ENCODE results near the gene DCN.
"Not testable (repeated sequence)": the region's sequence is repeated elsewhere in the genome, so short reads cannot be mapped to it uniquely, and the experiment has no call there.

DCN gene, protein sequence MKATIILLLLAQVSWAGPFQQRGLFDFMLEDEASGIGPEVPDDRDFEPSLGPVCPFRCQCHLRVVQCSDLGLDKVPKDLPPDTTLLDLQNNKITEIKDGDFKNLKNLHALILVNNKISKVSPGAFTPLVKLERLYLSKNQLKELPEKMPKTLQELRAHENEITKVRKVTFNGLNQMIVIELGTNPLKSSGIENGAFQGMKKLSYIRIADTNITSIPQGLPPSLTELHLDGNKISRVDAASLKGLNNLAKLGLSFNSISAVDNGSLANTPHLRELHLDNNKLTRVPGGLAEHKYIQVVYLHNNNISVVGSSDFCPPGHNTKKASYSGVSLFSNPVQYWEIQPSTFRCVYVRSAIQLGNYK

DNA sequence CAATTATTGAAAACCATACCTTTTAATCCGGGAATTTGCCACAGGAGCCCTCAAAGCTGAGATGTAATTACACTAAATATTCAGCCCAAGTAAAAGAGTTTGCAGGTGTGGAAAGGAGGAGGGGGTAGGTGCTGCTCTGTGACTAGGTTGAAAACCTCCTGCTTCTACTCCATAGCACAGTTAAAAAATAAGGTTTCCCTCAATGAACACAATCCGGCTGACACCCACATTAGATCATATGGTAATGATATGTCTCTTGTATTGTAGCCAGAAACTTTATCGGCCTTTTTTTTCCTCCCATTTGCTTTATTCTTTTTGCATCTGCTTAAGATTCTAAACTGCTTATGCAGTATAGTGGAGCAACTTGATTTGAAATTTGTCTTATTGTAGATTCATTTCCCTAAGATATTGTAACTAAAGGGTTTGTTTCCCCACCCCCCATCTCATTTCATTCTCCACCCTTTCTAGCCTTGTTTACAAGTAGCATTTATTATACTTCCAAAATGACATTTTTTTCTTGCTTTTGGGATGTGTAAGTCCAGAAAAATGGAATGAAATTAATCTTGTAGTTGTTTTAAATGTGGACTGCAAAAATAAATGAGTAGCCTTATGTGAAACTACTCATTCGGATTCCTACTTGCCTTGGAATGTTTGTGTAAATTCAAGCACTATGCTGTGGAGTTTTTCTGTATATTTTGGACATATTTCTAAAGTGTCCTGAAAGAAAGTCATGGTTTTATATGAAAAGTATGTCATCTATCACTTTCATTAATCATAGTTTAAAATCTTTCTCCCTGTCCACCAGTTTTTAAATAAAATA lies at the start of gene DCN:
Gene DCN (minus strand): TSS at position 182 of the 820 bp plus-strand sequence. CDS start 4,265 bp downstream, outside the sequence.
- DNase-seq = no peak

DNA sequence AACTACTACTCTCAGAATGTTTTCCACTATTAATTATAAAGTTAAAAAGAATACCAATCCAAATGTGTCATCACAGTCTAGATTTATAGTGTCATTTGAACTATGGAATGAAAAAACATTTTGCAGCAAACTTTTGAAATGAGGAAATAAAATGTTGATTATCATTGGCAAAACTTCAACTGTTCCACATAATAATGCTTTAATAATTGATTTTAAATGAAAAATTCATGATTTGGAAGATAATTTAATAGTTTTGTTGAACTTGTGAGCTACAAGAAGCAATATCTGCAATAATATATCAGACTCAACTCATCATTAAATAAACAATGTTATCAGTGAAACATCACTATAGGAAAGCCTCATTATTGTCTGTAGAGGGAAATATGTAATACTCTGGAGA lies 48.2 kb upstream of the DCN start:
- no peak for DNase-seq

DNA sequence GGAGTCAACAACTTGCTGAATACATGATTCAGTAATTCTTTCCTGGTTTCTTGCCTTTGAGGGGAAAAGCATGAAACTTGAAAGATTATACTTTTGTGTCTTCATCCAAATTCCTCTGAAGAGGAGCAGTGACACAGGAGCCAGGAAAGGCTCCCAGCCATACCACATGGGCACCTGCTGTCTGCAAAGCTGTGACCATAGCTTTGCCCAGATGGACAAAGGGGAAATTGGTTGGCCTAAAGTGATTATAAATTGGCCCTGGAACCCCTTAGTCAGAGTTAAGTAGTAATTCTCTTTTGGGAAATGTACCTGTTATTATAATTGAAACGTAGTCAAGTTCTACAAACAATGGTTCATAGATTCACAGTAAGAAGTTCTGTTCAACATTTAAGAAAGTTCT lies 44.3 kb upstream of the DCN start:
- no peak for DNase-seq

DNA sequence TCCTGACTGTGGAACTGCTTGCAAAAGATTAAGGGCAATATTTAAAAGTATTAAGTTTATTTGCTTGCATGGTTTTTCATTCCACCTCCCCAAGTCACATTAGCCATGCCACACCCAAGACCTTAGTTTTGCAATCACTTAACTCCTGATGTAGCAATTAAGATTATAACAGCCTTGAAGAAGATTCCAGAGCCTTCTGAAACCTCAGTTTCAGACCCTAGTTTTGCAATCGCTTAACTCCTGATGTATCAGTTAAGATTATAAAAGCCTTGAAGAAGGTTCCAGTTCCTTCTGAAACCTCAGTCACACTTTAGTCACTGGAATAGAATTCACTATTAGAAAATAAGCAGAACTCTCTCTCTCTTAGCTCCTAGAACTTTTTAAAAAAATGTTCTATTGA lies 42.7 kb upstream of the DCN start:
- no peak for DNase-seq

DNA sequence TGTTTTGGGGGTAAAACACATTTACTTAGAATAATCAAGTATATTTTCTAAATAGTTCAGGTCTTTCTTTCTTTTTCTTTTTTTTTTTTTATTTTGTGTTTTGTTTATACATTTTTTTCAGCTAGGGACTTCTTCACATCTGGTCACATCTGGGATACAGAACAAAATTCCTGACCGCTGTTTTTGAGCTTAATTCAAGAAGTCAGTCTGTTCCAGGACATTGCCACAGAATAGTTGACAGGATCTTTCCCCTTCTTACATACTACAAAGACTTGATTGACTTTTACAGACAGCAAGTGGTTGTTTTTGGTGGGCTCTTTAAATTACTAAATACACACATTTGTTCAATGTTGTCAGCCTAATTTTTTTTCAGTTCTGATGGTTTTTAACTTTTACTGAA lies 41.8 kb upstream of the DCN start:
- no peak for DNase-seq

DNA sequence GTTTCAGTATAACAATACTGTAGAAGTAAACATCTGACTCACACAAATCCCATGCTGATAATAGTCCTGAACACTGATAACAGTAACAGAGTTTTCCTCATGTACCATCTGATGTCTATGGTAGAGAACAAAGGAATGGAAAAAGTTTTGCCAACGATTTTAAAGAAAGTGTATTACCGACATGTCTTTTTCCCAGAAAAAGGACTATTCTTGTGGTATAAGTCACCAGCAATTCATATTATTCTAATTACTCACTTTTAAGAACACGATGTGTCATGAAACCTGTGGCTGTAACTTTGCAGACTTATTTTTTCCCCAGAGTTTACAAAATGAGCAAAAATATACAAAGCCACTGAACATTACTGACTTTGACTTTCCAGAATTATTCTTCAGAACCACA lies 40.1 kb upstream of the DCN start:
- no peak for DNase-seq

DNA sequence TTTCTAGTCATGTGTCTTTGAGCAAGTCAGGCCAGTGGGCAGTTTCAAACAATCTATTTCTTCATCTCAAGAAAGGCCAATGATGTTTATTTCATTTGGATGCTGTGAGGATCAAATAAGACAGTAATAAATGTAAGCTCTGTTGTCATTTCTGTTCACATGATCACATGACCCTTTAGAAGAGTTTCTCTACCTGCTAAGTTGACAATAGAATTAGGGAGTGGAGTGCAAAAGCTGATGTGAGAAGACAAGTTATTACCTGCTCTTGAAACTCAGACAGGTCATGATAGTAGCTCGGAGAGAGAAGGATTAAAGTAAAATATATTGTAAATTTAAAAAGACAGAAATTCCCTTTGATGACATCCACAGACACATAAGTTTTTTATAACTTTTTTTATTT lies 37.3 kb upstream of the DCN start:
- no peak for DNase-seq

DNA sequence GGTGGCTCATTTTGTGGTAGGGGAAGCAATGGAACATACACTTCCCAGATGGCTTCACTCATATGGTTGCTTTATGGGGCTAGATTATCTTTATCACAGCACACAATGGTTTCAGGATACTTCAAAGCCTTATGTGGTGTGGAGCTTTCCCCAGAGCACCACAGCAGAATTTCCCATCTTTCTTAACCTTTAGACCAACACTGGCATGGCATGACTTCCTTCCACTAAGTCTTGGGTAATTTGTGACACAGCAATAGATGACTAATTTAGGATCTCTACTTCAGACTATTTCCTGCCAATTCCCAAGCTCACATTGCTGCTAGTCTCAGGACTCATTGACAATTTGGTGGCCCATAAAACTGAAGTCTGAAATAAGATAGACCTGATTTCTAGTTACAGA lies 36.9 kb upstream of the DCN start:
- no peak for DNase-seq

DNA sequence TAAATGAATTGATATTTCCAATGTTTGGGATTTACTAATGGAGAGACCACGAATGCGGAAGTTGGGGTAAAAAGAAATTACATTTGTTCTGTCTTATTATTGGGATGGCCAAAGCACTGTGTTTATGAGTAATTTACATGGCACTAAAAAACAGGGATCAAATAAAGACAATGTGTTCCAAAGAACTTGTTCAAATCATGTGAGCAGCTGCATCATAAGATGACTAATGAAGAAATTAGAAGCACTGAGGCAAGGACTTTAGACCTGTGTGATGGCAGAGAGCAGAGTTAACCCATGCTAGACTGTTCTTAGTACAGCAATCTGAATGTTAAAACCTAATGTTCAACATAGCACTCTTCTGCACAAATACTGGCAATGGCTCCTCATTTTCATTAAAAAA lies 34.3 kb upstream of the DCN start:
- DNase-seq = no peak

DNA sequence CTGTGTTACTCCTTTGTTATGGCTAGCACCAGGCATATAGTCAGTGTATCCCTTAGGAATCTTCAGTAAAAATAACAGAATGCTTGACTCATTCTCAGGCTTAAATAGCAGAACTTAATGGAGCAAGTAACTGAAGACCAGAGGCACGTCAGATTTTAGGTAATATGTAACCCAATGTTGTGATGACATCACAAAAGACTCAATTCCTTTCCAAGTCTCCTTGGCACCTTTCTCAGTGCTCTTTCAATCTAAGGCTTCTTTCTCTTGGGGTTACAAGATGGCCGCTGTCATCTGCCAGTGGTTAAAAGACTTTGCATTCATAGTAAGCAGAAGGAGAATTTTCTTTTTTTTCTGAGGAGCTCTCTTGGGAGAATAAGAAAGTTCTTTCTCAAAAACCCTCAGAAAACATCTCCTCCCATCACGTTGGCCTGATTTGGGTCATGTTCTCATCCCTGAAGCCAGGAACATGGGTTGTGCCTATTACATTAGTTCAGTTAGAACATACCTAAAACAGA lies 33.4 kb upstream of the DCN start:
- no peak for DNase-seq

DNA sequence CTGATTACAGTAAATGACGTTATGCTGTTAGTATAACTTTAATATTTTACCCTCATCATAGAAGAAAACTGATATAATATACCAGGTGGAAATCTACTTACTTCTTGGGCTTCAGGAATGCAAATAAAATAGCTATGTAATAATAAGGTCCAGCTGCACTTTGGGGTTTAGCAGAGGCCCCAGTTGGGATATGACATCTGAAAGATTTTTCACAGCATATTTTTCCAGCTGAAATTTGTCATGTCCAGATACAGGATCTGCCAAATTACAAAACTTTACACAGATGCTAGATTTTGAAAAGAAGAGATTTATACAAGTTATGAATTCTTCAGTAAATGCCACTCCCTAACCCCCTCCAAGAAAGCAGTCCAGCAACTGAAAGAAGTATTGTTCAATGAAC lies 29.2 kb upstream of the DCN start:
- DNase-seq = no peak

DNA sequence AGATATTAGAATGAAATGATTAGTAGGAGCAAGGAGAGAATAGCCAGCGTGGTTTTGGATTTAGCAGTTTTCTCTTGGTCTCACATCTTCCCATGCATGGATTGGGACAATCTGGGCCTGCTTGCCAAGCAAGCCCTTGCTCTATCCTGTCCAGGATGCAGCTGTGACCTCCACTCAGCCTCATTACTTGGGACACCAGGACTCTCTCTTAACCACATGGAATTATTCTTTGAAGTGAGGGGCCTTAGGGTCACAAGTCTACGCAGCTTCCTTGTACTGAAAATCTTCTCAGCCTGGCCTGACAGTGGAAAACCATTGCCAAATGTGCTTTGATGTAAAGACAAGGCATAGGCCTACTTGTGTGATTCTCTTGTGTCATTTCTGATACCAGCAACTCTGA lies 28.0 kb upstream of the DCN start:
- DNase-seq = no peak

DNA sequence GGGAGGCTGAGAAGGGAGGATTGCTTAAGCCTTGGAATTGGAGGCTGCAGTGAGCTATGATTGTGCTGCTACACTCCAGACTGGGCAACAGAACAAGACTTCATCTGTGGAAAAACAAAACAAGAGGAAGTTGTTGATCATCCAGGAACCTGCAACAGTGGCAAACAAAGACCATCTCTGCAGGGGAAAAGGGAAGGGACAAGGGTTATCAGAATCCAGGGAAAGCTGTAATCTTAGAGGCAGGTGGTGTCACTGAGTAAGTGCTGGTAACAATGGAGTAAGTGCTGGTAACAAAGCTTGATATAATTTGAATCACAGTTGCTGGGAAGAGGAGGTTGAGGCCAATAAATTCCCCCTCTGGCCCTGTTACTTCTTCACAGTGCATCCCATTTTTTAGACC lies 27.5 kb upstream of the DCN start:
- no peak for DNase-seq

DNA sequence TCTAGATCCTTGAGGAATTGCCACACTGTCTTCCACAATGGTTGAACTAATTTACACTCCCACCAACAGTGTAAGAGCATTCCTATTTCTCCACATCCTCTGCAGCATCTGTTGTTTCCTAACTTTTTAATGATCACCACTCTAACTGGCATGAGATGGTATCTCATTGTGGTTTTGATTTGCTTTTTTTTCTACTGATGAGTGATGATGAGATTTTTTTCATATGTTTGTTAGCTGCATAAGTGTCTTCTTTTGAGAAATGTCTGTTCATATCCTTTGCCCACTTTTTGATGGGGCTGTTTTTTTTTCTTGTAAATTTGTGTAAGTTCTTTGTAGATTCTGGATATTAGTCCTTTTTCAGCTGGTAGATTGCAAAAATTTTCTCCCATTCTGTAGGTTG lies 24.7 kb upstream of the DCN start:
- DNase-seq = not testable (repeated sequence)

DNA sequence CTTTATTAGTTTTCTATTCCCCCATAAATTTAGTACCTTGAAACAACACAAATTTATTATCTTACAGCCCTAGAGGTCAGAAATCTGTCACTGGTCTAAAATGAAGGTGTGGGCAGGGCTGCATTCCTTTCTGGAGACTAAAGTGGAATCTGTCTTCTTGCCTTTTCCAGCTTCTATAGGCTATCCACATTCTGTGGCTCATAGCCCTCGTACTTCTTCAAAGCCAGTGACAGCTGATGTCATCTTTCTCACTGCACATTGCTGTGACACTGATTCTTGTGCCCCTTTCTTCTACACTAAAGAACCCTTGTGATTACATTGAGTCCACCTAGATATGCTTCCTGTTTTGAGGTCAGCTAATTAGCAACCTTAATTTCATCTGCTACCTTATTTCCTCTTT lies 23.2 kb upstream of the DCN start:
- DNase-seq = no peak

DNA sequence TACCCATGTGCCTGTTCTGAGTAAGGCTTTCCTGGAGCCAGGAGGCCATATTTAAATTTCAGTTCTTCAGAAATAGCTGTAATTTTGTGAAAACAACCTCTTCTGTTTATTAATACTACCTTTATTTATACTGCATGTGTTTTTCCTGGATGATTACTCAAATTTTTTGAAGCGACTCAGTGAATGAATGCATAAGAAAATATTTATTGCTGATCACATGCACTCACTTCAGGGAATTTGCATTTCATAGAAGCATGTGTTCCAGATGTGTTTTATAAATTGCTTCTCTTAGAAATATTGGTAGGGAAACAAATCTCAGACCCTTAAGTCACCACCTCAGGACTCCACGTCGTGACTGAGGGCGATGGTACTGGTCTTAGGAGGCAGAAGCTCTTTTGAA lies 21.8 kb upstream of the DCN start:
- no peak for DNase-seq

DNA sequence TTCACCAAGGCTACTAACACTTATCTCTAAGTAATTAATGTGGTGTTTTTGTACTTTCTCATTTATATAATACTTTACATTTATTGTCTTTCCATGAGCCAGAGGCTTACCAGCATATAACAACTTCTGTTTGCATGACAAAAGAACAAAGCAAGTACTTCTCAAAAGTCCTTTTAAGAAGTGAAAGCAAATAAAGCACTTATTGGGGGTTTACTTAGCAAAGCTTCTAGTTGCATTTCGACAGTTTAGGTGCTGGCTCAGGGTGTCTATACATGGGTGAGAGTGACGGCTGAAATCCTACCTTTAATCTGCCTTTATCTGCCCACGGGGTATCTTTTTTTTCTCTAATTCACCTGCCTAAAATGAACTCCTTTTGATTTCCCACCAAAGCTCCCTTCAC lies 21.0 kb upstream of the DCN start:
- no peak for DNase-seq

DNA sequence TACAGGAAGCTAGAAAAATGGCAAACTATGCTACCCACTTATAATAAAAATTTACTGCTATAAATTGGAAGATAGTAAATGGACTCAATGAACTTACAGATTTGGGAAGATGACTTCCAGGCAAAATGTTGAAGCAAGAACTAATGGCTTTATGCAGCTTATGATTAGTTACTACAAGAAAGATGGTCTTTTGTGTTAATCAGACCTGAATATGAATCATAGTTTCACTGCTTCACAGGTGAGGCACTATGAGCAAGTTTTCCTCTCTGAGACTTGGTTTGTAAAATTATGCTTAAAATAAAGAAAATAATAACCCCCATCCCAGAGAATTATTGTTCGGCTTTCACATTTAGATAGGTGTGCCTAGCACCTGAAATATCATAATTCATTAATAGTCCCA lies 19.8 kb upstream of the DCN start:
- DNase-seq = no peak

DNA sequence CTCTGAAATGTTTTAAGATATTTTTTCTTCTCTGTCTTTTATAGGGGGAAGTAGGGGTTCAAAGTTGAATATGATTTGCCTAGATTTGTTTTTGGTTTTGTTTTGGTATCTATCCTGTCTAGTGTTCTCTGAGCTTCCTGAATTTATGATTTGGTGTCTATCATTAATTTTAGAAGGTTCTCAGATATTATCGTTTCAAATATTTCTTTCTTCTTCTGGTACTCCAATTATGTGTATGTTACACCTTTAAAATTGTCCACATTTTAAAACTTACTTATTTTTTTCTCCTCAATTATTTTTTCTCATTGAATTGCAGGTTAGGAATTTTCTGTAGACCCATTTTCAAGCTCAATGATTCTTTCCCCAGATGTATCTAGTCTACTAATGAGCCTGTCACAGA lies 13.8 kb upstream of the DCN start:
- DNase-seq = no peak

DNA sequence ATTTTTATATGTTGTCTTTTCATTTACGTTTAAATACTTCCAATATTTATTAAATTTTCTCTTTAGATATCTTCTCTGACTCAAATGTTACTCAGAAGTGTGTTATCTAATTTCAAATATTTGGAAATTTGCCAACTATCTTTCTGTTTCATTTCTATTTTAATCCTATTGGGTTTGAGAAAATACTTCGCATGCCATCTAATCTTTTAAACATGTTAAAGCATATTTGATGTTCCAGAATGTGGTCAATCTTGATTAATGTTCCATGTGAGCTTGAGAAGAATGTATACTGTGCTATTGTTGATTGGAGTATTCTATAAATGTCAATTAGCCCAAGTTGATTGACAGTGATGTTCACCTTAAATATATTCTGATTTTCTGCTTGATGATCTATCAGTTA lies 11.9 kb upstream of the DCN start:
- DNase-seq = no peak

DNA sequence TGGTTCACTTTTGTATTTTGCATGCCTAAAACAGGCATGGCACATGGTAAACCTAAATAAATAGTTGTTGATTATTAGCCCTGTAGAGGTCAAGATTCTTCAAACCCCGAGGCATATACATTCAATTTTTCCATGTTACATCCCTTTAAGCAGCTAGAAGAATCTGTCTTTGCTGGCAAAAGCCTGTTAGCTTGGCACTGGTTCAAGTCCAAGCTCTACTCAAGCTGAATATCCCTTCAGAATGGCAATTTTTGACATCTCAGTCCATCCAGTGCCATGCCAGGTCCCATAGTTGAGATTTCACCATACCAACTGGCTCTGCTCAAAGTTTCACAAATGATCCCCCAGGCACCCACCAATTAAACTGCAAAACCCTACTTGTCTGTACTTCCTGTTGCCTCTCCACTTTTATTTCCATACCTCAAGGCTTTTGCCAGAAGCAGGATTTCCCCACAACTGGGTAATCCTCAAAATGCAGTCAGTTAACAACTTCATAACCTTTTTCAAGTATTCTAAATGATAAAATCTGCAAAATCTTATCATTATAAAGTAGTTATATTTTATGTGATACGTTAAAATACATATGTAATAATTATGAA lies 9.0 kb upstream of the DCN start:
- DNase-seq = no peak

DNA sequence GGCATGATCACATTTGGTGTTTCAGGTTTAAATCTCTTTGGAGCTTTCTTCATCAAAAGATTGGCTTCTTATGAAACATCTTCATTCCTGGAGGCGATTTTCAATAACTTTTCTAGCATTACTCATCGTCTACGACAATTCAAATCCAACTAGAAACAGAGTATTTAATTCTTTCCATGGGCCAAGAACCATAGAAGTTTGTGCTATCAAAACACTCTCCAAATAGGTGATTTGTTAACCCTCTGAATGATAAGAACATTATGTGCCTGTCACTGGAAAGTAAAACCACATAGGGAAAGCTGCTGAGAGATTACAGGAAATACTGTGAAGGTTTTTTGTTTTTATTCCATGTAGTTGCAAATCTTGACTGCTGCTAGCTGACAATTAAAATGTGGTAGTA lies 6.9 kb upstream of the DCN start:
- no peak for DNase-seq

DNA sequence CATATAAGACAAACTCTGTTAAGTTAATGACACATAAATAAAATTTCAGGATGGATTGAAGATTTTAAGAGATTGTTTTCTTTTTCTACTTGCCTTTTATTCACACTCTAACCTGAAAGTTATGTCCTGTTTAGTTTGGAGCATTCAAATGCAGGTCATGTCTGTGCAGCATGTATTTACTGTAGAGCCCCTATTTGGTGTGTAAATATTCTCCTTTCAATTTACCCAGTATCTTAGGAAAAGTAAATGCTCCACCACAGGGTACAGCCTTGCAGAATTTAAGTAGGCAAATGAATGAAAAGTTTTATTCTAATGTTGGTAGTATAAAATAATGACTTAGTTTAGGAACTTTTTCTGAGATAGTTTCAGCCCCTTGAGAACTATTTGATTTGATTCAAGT lies 6.2 kb upstream of the DCN start:
- no peak for DNase-seq

DNA sequence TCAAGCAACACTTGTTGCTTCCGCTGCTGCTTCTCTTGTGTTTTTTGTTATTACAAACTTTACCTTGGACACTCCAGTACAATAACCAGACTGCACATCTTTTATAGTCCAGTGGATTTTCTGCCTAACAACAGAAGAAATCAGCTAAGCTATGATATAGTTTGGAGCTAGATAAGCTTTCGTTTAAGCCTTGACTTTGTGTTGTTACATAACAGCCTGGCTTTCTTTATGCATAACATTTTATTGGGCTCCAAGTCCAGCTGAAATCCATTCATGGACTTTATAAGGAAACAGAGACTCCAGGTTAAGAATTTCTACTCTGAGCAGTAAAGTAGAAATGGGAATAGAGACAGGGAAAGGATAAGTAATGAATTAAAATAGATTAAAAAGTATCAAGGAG lies 3.5 kb upstream of the DCN start:
- DNase-seq = no peak

Data from NCI-H748 treated with DMSO at 0.1 percent for 48 hours (cell line).